H9 (cell line): ENCODE data around the gene RPRD1B. TPM values are rescaled to one million over a fixed set of nuclear protein-coding genes. Genes with fewer than 3 reads are reported as not detected.

Source experiments
- DNase-seq: peaks from one replicate; pipeline ENCODE4 v3.0.0-alpha.2; 2017
- H2AFZ ChIP-seq: one replicate; pipeline ENCODE4 v1.6.1; 2013; ENCODE audit warnings: mild to moderate bottlenecking, low read length, control low read depth, moderate library complexity
- H2AK5ac ChIP-seq: 2 replicates; pipeline ENCODE4 v1.6.1; 2013; ENCODE audit warnings: low read length, control low read depth, mixed read lengths; ENCODE audit not compliant: insufficient read length
- H2BK120ac ChIP-seq: one replicate; pipeline ENCODE4 v1.6.1; 2013; ENCODE audit warnings: low read depth, mild to moderate bottlenecking, low read length, control low read depth, inconsistent platforms; ENCODE audit not compliant: poor library complexity, severe bottlenecking
- H2BK12ac ChIP-seq: 2 replicates; pipeline ENCODE4 v1.6.1; 2013; ENCODE audit warnings: low read length, control low read depth, mixed read lengths, low read depth; ENCODE audit not compliant: insufficient read length
- H2BK15ac ChIP-seq: 2 replicates; pipeline ENCODE4 v1.6.1; 2013; ENCODE audit warnings: low read depth, low read length, control low read depth
- H2BK20ac ChIP-seq: one replicate; pipeline ENCODE4 v1.6.1; 2013; ENCODE audit warnings: low read depth, mild to moderate bottlenecking, low read length, control low read depth, inconsistent platforms; ENCODE audit not compliant: poor library complexity, severe bottlenecking
- H2BK5ac ChIP-seq: 2 replicates; pipeline ENCODE4 v1.6.1; 2013; ENCODE audit warnings: low read length, control low read depth, mixed read lengths; ENCODE audit not compliant: insufficient read length
- H3K14ac ChIP-seq: 2 replicates; pipeline ENCODE4 v1.6.1; 2013; ENCODE audit warnings: low read length, control low read depth; ENCODE audit not compliant: insufficient read depth
- H3K18ac ChIP-seq: 2 replicates; pipeline ENCODE4 v1.6.1; 2013; ENCODE audit warnings: low read depth, mild to moderate bottlenecking, mixed read lengths, low read length, control low read depth; ENCODE audit not compliant: insufficient read length
- H3K23ac ChIP-seq: 2 replicates; pipeline ENCODE4 v1.6.1; 2013; ENCODE audit warnings: low read length, control low read depth, mixed read lengths, low read depth; ENCODE audit not compliant: insufficient read length
- H3K23me2 ChIP-seq: 2 replicates; pipeline ENCODE4 v1.6.1; 2013; ENCODE audit warnings: low read depth, mild to moderate bottlenecking, mixed read lengths, low read length, control low read depth; ENCODE audit not compliant: insufficient read length, poor library complexity, severe bottlenecking
- H3K27ac ChIP-seq: 2 replicates; pipeline ENCODE4 v1.5.1; 2013; ENCODE audit warnings: low read length, control low read depth, mixed read lengths, low read depth; ENCODE audit not compliant: insufficient read length
- H3K27me3 ChIP-seq: 2 replicates; pipeline ENCODE4 v1.6.1; 2013; ENCODE audit warnings: low read length, control low read depth, inconsistent platforms; ENCODE audit not compliant: insufficient read depth
- H3K4ac ChIP-seq: 2 replicates; pipeline ENCODE4 v1.6.1; 2013; ENCODE audit warnings: low read depth, mild to moderate bottlenecking, control low read depth, inconsistent platforms, low read length, moderate library complexity
- H3K4me1 ChIP-seq: 2 replicates; pipeline ENCODE4 v1.6.1; 2013; ENCODE audit warnings: low read length, control low read depth, inconsistent platforms; ENCODE audit not compliant: insufficient read depth
- H3K4me2 ChIP-seq: 2 replicates; pipeline ENCODE4 v1.6.1; 2013; ENCODE audit warnings: low read length, control low read depth, mixed read lengths; ENCODE audit not compliant: insufficient read length, insufficient read depth
- H3K56ac ChIP-seq: 2 replicates; pipeline ENCODE4 v1.6.1; 2013; ENCODE audit warnings: low read depth, mild to moderate bottlenecking, mixed read lengths, low read length, control low read depth; ENCODE audit not compliant: insufficient read length
- H3K79me1 ChIP-seq: 2 replicates; pipeline ENCODE4 v1.6.1; 2013; ENCODE audit warnings: low read depth, mild to moderate bottlenecking, moderate library complexity, low read length, control low read depth, inconsistent platforms; ENCODE audit not compliant: insufficient read depth, poor library complexity, severe bottlenecking
- H3K79me2 ChIP-seq: 2 replicates; pipeline ENCODE4 v1.6.1; 2013; ENCODE audit warnings: low read length, control low read depth, inconsistent platforms; ENCODE audit not compliant: insufficient read depth
- H3K9ac ChIP-seq: 2 replicates; pipeline ENCODE4 v1.6.1; 2013; ENCODE audit warnings: low read length, control low read depth, mixed read lengths; ENCODE audit not compliant: insufficient read length; ENCODE audit errors: extremely low read depth
- H3K9me3 ChIP-seq: one replicate; pipeline ENCODE4 v1.6.1; 2013; ENCODE audit warnings: low read depth, low read length, inconsistent platforms; ENCODE audit not compliant: control insufficient read depth
- H3T11ph ChIP-seq: one replicate; pipeline ENCODE4 v1.6.1; 2013; ENCODE audit warnings: mild to moderate bottlenecking, low read length, control low read depth, inconsistent platforms
- H4K20me1 ChIP-seq: one replicate; pipeline ENCODE4 v1.6.1; 2013; ENCODE audit not compliant: control insufficient read depth, insufficient read length, insufficient read depth
- H4K5ac ChIP-seq: 2 replicates; pipeline ENCODE4 v1.6.1; 2013; ENCODE audit warnings: low read depth, mild to moderate bottlenecking, mixed read lengths, low read length, control low read depth; ENCODE audit not compliant: insufficient read length
- H4K8ac ChIP-seq: replicated peaks from 2 replicates; pipeline ENCODE4 v1.6.1; 2013; ENCODE audit warnings: low read length, control low read depth, mixed read lengths, low read depth; ENCODE audit not compliant: insufficient read length
- H4K91ac ChIP-seq: 2 replicates; pipeline ENCODE4 v1.6.1; 2013; ENCODE audit warnings: low read depth, mild to moderate bottlenecking, moderate library complexity, mixed read lengths, low read length, control low read depth; ENCODE audit not compliant: insufficient read length
- H3K27ac Mint-ChIP-seq, 3 experiments: 2 replicates in 2 of 3; 3 replicates in 1 of 3; pipeline ENCODE4 v1.8.0; 2020 to 2021; ENCODE audit warnings: mixed read lengths in 3 of 3, mild to moderate bottlenecking in 1 of 3, moderate library complexity in 1 of 3
- H3K27me3 Mint-ChIP-seq: 2 replicates; pipeline ENCODE4 v1.8.0; 2021; ENCODE audit warnings: low read depth, mild to moderate bottlenecking, moderate library complexity, mixed read lengths
- H3K36me3 Mint-ChIP-seq, 3 experiments: 2 replicates in 2 of 3; 3 replicates in 1 of 3; pipeline ENCODE4 v1.8.0; 2020 to 2021; ENCODE audit warnings: low read depth in 3 of 3, mixed read lengths in 3 of 3; ENCODE audit not compliant: insufficient read depth in 1 of 3
- H3K4me1 Mint-ChIP-seq, 2 experiments: 2 replicates each; pipeline ENCODE4 v1.8.0; 2020; ENCODE audit warnings: mixed read lengths in 2 of 2
- H3K4me3 Mint-ChIP-seq, 2 experiments: 2 replicates in 1 of 2; 3 replicates in 1 of 2; pipeline ENCODE4 v1.8.0; 2020 to 2021; ENCODE audit warnings: mild to moderate bottlenecking in 2 of 2, mixed read lengths in 2 of 2, moderate library complexity in 1 of 2
- H3K9me3 Mint-ChIP-seq, 2 experiments: 2 replicates in 1 of 2; 3 replicates in 1 of 2; pipeline ENCODE4 v1.8.0; 2020; ENCODE audit warnings: mild to moderate bottlenecking in 2 of 2, mixed read lengths in 2 of 2, moderate library complexity in 1 of 2
- WGBS: extraction: QIAGEN DNeasy Blood & Tissue Kit; methylation state at CpG from one replicate; pipeline ENCODE4 v1.1.7; 2013; ENCODE audit warnings: missing lambda C conversion rate, low lambda C conversion rate, mixed read lengths; ENCODE audit not compliant: insufficient read length; ENCODE audit errors: extremely low coverage; 5-methylcytosine and 5-hydroxymethylcytosine counted together
- total RNA-seq: library from RNA; stranded (reverse); gene quantifications from 2 replicates; pipeline ENCODE4 v1.2.1, GENCODE V29; 2021
- TF ChIP-seq, protein P1 (sequence below): fragments of 200-600 bp; sonication (generic); conservative IDR thresholded peaks from 3 replicates; pipeline ENCODE4 v1.8.0; 2021; ENCODE audit warnings: antibody characterized with exemption, mild to moderate bottlenecking

RPRD1B gene
- total RNA-seq, 1 experiment from 2014 or later: 34.3 TPM

DNA sequence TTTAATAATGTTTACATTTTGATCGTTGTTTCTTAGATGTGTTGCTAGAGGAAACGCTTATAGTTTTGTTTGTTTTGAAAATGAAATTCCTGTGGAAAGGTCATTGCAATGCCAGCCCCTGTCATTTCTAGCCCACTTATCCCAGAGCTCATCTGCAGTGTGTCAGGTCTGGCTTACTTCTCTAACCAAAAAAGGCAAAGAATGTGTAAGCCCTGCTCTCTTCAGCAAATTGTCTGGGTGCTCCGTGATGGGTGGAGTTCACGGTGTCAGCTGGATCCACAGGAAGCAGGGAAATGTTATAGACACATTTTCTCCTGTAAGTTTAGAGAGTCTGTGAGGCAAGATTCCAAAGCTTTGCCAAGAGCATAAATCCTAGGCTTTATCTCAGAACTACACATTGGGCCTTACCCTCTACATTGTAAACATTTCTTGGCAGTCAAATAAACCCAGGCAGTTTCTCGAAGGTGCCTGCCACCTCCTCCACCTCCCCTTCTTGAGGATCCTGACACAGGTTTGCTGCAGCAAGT lies 50.9 kb downstream of the RPRD1B start:
- H3K36me3 Mint-ChIP-seq: peaks cover 15 to 68% (median 48%) of the 10 kb centered on the region in 3 experiments; a peak in 6 of 7 replicates
- WGBS: no CpG with 5 or more reads among the region's 5 CpGs
- Histone ChIP-seq H4K91ac (no peak overlapping the region), H3K23me2 (no peaks in the 10 kb centered on the region), H4K8ac (no peak overlapping the region), H3K4me1 (no peaks in the 10 kb centered on the region), H3K18ac (no peak overlapping the region), H4K5ac (no peak overlapping the region), H3T11ph (no peak overlapping the region), H4K20me1 (no peaks in the 10 kb centered on the region), H3K4ac (no peak overlapping the region), H3K56ac (no peak overlapping the region), H3K9ac (no peak overlapping the region), H3K4me2 (no peak overlapping the region), H3K27me3 (no peaks in the 10 kb centered on the region), H2BK12ac (no peak overlapping the region), H3K27ac (no peak overlapping the region), H3K9me3 (no peaks in the 10 kb centered on the region), H3K23ac (no peak overlapping the region), H2BK5ac (no peak overlapping the region), H3K14ac (no peak overlapping the region), H2AFZ (no peak overlapping the region), H2AK5ac (no peak overlapping the region), H3K79me1 (no peaks in the 10 kb centered on the region), H2BK120ac (no peak overlapping the region), H3K79me2 (no peaks in the 10 kb centered on the region), H2BK20ac (no peak overlapping the region), H2BK15ac (no peak overlapping the region)
- no peaks in the 10 kb centered on the region for H3K4me1 Mint-ChIP-seq
- no peaks in the 10 kb centered on the region for H3K9me3 Mint-ChIP-seq
- H3K4me3 Mint-ChIP-seq: no peak overlapping the region
- DNase-seq: no peak
- no peaks in the 10 kb centered on the region; the same call in 1 of the 2 replicates for H3K27me3 Mint-ChIP-seq
- peak overlapping the region in 1 of 3 experiments; percentile 46; a peak in 1 of 7 replicates for H3K27ac Mint-ChIP-seq
- TF ChIP-seq, protein P1, sequence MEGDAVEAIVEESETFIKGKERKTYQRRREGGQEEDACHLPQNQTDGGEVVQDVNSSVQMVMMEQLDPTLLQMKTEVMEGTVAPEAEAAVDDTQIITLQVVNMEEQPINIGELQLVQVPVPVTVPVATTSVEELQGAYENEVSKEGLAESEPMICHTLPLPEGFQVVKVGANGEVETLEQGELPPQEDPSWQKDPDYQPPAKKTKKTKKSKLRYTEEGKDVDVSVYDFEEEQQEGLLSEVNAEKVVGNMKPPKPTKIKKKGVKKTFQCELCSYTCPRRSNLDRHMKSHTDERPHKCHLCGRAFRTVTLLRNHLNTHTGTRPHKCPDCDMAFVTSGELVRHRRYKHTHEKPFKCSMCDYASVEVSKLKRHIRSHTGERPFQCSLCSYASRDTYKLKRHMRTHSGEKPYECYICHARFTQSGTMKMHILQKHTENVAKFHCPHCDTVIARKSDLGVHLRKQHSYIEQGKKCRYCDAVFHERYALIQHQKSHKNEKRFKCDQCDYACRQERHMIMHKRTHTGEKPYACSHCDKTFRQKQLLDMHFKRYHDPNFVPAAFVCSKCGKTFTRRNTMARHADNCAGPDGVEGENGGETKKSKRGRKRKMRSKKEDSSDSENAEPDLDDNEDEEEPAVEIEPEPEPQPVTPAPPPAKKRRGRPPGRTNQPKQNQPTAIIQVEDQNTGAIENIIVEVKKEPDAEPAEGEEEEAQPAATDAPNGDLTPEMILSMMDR: no peak
